Effector CD4-positive, alpha-beta T cell (primary cell): ENCODE data around the gene ROR1.
"Not testable (repeated sequence)": the region's sequence is repeated elsewhere in the genome, so short reads cannot be mapped to it uniquely, and the experiment has no call there.

Source experiments
- DNase-seq: peaks from one replicate; pipeline ENCODE4 v3.0.0-alpha.2; 2020

ROR1 gene

DNA sequence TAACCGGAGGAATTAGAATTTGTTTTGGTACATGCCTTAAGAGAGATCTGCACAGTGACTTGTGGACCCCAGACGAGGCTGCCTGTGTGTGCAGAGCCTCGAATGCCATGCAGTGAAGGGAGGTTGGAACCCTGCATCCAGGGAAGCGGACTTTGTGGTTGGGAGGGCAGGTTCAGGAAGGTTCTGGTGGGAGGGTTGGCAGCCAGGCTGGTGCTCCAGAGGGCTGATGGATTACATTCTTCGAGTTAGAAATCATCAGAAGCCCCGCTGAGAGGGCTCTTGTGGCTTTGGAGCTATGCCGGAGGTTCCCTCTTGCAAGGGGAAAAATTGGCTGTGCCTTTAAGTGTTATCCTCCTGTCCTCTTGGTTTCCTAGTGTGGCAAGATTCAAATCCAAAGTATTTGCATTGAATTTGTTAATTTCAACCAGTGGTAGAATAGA is 21.1 kb downstream of the ROR1 start:
- no peak for DNase-seq

DNA sequence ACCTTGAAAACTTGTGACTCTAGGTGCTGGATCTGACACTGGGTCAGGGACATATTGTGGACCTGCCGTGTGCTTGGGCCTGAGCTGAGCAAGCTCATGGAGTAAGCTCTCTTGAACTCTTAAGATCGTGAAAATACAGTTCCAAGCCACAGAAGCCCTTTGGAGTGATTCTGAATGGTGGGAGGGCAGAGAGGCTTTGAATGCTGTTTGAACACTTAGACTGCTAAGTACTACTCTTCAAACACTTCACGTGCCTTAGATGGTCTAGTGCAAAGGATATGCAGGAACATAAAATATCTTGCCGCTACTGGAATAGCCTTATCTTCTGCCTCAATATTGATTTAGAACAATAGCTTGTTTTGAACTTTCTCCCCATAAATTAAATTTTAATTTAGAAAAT is 21.6 kb downstream of the ROR1 start:
- no peak for DNase-seq

DNA sequence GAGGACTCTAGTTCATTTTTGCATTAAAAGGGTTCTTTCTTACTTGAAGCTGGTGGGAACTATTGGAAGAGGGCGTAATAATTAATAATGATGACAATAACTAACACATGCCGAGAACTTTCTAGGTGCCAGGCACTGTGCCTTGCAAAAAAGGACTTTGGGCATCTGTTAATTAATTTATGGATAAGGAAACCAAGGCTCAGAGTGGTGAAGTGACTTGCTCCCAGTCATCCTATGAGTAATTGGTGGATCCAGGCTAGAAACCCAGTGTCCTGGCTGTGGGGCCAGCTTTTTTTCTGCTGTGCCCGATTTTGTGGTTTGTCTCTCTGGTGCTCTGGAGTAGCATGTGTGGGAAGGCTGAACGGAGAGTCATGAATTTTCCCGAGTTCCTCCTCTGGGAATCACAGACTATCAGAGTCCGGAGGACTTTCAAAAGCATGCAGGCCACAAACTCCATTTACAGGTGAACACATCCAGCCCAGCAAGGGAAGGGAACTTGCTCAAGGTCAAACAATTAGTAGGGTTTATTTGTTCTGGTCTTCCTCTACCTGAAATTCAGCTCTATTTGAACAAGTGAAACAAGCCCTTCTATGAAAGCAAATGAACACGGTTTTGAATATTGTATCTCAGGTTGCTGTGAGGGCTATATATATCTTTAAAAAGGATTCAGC is 23.4 kb downstream of the ROR1 start:
- DNase-seq, result no peak

DNA sequence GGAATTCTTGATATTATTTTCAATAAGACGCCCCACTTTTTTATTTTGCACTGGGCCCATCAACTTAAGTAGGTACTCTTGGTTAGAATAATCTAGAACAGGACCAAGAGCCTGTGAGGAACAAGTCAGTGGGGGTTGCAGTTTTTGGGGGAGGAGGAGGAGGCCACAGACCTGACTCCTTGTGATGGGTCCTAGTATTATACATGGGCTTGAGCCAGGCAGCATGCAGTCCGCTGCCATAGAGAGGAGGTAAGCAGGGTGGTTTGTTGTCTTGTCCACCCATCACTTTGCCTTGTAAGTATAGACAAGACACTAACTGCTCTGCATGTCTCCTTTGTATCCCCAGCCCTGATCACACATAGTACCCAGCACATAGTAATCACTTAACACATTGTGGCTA is 24.5 kb downstream of the ROR1 start:
- no peak for DNase-seq

DNA sequence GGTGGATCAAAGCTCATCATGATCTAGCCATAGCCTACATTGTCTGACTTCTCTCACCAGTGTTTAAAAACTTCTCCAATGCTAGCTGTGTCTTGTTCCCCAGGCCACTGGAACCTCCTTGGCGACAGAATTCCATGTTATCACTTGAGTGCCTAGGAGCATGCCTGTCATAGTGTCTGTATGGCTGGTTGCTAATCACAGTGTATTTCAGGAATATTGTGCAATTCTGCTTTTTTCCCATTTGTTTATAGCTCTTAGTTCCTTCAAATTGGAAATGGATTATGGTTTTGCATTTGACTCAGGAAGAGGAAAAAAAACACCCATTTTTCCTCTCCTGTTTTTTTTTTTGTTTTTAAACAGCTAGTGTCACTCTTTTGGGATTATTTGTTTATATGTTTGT is 25.5 kb downstream of the ROR1 start:
- no peak for DNase-seq

DNA sequence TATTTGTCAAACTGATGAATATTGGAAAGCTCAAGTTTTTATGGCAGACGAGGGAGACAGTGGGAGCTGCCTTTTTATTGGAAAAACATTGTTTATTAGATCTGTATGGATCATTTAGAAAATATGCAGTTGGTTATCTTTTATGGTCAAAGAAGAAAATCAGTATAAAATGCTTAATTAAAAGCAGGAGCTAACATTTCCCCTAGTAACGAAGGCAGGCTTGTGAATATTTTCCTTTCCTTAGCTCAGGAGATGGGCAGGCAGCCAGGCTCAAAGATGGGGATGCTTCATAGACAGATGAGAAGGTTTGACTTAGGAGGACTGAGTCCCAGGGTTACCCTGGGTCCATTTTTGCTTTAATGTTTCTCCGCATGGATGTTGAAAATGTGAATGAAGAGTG is 26.0 kb downstream of the ROR1 start:
- DNase-seq, result no peak

DNA sequence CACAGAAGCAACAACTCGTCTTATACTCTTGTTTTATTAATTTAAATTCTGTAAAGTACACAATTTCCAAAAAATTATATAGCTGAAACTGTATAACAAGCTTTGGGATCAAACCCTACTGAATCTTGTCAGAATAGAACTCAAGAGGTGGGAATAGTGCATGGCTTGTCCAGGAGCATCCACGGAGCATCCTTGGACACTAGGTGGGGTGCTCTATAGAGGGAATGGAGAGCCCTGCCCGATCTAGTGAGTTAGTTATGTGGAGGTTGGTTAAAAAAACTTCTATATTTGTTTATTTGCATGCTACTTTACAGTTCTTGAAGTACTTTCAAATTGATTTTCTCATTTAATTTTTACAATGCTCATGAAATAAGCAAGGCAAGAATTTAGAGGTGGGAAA is 28.3 kb downstream of the ROR1 start:
- no peak for DNase-seq

DNA sequence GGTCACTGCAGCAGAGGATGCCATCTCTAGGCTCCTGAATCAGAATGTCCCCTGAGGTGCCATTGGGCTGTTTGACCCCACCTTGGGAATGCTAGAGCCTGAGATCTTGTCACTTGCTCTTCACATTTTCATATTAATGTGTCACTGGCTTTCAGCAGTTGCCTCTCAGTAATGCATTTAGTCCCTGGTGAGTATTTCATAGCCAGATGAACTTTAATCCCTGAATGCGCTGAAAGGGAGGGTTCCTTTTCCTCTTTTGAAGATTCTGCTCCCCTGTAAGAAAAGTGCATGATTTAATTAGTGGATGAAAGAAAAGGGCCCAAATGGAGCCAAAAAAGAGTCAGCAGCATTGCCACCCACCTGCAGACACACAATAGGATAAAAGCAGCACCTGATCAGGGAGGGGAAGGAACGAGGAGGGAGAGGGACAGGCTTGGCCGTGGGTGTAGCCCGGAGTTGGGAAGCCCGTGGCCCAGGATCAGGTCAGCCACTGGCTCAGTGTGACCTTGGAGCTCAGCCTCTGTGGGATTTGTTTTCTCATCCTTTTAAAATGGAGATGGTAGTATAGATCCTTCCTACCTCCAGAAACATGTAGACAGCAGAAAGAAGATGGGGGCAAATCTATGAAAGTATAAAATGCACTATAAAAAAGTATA is 31.1 kb downstream of the ROR1 start:
- no peak for DNase-seq

DNA sequence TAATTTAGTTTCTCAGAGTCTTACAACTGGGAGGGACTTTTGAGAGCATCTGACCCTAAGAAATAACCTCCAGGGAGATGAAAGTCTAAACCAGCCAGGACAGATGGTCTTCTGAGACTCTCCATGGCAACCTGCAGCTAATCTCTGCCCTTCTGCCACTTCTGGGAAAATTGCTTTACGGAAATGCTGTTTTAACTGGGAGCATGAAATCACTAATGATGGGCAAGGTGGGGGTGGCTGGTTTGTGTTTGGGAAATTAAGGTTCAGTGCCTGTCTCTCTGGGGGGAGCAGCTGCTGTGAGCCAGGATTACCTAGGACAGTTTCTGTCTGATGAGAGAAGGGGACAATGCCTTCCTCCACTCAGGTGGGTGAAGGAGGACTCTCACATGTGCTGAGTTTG is 33.2 kb downstream of the ROR1 start:
- no peak for DNase-seq

DNA sequence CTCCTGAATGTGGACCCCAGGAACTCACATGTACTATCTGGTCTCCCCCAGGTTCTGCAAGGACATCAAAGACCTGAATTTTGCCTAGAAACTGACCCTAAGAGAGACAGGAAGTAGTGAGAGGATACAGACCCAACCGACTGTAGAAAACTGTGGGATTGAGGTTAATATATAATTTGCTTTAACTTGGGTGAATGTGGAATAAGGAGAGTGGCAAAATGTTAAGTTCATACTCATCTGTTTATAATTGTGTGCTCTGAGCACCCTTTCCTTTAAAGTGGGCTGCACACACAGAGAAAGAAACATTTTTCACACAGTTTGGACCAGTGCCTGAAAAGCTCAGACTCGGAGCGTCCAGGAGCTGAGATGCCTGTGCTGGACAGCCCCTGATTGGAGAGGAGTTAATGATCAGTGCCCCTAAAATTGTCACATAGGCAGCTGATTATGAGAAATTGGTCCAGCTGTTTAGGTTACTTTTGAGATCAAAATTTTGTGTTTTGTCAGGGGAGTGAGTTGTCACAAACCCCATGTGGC is 37.2 kb downstream of the ROR1 start:
- no peak for DNase-seq

DNA sequence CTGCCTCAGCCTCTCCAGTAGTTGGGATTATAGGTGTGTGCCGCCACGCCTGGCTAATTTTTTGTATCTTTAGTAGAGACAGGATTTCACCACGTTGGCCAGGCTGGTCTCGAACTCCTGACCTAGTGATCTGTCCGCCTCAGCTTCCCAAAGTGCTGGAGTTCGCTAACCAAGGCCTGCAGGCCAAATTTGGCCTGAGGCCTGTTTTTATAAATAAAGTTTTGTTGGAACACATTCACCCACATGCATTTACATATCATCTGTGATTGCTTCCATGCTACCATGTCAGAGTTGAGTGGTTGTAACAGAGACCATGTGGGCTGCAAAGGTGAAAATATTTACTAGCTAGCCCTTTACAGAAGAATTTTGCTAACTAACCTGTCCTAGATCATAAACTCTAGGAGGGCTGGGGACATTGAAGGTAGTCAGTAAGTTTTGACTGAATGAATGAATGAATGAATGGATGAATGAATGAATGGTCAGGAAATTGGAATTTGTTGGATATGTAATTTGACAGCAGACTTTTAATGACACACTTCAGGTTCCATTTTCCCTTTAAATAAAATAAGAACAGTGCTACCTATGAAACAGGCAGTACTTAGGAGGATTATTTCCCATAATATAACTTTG is 38.4 kb downstream of the ROR1 start:
- no peak for DNase-seq

DNA sequence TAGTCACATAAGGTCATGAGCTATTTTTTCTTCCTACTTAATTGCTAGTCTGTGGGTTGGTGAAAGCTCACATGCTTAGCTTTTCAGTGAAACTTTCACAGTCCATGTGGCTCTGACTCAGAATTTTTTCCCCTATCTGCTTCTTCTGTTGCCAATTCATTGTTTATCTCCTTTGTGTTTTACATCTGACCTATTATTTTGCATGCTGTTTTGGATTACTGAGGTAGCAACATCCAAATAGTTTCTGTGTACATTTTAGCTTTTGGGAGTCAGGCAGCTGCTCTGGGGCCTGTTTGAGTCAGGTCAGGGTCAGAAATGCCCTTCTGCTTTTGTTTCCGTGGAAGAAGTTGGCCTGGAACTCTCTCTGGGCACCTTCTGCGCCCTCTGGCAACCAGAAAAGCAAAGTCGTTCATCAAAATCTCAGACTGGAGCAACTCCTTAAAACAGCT is 40.0 kb downstream of the ROR1 start:
- DNase-seq, result no peak

DNA sequence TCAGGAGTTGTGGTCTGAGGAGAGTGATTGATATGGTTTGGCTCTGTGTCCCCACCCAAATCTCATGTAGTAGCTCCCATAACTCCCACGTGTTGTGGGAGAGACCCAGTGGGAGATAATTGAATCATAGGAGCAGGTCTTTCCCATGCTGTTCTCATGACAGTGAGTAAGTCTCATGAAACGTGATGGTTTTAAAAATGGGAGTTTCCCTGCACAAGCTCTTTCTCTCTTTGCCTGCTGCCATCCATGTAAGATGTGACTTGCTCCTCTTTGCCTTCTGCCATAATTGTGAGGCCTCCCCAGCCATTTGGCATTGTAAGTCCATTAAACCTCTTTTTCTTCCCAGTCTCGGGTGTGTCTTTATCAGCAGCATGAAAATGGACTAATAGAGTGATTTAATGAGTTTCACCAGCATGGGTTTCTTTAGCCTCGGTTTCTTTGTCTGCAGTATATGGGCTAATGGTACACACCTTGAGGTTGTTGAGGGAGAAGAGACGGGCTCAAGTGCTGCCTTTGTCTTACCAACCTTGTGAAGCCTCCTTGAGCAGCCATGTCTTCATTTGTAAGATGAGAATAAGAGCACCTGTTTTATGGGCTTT is 42.5 kb downstream of the ROR1 start:
- DNase-seq, result not testable (repeated sequence)

DNA sequence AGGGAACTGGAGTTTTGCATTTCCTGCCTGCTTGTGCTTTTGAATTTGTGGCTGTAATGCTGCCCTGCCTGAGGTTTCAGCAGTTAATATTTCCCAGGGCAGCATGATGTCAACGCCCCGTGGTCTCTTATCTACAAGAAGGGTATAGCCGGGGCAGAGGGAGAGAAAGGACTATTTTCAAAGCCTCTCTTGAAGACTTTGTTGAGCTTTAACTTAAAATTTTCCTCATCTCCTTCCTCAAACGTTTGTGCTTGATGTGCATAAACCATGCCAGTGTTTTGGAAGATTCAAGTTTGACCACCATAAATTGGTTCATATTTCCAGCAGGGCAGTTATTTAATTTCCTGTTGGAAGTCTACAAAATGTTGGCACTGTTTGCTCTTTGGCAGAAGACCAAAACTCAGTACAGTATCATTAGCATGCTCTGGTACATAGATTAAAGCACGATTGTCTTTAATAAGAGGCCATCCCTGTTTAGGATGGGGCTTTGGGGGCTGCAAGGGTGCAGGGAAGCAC is 43.4 kb downstream of the ROR1 start:
- no peak for DNase-seq

DNA sequence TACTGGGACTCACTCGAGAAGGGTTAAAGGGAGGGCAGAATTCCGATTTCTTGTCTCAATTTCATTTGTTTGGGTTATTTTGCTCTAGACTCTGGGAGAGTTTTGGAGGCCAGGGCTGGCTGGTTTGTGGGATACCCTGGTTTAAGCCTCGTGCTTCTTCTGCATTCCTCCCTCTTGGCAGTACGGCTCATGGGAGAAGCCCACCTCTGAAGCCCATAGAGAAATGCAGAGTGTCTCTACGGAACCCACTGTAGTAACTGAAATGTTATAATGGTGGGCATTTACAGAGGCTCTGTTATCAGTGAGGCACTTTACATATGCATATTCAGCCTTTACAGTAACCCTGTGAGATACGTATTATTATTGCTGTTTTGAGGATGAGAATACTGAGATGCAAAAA is 43.9 kb downstream of the ROR1 start:
- no peak for DNase-seq

DNA sequence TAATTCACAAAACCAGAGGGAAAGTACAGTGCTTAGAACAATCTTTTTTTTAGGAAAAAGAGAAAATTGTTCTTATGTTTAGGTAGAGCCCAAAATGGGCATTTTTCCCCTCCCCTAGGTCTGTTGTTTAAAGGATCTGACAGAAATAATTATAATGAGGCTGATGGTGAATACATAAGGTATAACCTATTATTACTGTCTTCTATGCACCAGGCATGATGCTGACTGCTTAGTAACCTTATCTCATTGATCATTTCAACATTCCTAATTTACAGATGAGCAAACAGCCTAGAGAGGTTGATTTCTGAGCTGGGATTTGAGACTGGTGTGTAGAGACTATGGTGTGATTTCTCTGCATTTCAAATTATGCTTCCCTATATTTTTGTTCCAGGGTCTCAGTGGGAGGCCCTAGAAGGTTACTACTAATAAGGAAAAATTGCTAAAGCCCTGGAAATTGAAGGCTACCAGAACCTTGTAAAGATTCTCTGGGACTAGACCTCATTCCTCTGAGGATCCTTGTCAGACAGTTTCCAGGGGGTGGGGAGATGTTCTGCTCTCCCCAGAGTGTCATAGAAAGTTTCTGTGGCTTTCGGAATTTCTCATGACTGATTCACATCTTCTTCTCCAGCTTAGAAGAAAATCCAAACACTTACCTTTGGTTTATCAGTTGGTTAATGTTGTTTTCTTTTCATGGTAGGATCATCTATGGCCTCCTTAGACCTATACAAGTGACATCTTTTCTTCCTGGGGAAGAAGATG is 44.9 kb downstream of the ROR1 start:
- DNase-seq, result no peak

DNA sequence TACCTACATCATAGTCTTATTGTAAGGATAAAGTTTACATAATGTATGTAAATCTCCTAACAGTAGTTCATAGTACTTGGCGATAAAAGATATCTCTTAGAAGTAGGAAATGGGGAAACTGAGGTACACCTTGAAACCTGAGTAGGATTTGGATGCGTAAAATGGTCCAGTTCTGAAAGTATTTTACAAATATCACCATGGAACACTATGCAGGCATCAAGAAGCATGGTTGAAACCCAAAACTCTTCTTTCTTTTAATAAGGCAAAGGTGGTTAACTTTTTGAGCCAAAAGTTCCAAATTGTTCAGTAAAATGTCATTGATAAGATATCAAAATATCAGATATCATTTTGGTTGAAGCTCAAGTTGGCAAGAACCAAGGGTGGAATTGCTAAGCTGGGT is 46.0 kb downstream of the ROR1 start:
- no peak for DNase-seq

DNA sequence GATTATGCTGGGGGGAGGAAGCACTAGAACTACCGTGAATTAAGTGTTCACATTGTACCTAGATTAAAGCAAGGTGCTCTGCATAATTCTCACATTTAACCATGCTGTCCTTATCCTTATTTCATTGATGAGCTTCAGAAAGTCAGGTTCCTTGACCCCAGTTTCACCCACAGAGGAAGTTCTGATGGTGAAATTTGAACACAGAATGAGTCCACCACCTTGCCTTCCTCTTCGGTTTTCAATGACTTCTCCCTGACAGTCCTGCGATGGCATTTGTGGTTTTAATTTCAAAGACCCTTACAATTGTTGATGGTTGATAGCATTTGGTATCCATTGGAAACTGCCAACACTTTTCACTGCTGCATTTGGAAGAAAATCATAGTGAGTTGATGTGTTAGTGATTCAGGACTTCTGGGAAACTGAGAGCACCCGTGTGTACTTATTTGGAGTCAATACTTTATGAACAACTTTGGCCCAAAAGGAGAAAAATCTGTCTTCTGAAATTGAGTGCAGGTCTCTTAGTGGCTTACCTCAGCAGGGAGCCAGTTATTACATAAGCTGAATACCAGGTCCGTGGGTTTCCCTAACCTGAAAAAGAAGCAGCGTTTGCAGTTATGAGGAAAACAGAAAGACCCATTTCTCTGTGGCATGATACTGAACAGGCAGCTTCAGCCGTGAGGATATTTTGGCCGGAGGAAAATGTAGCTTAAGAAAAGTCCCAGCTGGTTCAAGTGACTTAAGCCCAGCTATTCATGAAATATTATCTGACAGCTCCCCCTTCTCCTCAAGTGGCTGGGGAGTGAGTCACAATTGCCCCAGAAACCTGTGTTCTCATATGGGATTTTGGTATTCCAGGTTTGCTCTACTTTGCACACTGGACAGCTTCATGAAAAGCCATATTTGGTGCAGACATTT is 47.5 kb downstream of the ROR1 start:
- DNase-seq, result no peak

DNA sequence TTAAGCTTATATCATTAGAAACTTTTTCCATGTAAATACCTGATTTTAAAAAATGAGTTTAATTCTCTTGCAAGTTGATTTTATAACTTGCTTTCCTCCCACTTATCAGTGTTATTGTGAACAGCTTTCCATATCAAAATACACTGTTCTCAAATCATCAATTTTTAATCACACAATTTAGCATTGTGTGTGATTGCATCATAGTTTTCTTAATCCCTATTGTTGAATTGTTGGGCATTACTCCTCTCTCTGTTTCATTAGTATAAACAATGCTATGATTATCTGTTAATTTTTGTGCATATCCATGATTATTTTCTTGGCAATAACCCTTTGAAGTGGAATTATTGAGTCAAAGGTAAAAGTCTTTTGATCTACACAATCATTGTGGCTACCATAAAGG is 48.7 kb downstream of the ROR1 start:
- no peak for DNase-seq

DNA sequence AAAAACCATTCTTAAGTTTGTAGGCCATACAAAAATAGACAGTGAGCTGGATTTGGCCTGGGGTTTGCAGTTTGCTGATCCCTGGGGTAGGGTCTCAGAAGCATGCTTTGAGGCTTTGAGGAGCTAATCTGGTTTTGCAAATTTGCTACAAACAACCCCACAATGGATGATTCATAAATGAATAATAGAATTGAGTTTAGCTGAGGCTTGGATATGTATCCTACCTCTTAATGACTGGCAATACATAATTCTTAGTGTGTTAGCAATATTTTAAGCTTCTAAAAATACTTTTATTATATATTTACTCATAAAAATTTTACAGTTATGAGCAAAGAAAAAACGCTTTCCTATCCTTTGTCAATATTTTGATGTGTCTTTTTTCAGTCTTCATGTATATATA is 50.6 kb downstream of the ROR1 start:
- DNase-seq, result no peak

DNA sequence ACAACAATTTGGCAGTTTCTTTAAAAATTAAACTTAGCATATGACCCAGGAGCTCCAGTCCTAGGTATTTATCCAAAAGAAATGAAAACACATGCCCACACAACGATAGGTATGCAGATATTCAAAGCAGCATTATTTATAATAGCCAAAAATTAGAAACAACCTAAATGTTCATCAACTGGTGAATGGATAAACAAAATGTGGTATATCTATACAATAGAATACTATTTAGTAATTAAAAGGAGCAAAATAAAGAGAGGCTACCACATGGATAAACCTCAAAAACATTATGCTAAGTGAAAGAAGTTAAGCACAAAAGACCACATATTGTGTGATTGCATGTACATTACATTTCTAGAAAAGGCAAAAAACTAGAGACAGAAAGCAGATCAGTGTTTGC is 51.3 kb downstream of the ROR1 start:
- no peak for DNase-seq
